ENCODE measurements around the gene KLHL13. TPM values are rescaled to one million over a fixed set of nuclear protein-coding genes. Genes with fewer than 3 reads are reported as not detected.

KLHL13 gene
- total RNA-seq, 1 donor from 2014 or later = 0.28 TPM

Other genes starting within 250 kb of the KLHL13 start
- gene WDR44, start 229.3 kb upstream of the KLHL13 start, total RNA-seq = 10.3 and 11.0 TPM in 2 replicates